NCI-H1417 treated with DMSO at 0.1 percent for 48 hours (cell line): Measurements from ENCODE around the gene RIMBP2.
"Not testable (repeated sequence)": the region's sequence is repeated elsewhere in the genome, so short reads cannot be mapped to it uniquely, and the experiment has no call there.

ENCODE experiments used
- DNase-seq: peaks from one replicate; lab custom pipeline; 2025; lab: John Stamatoyannopoulos, UW

RIMBP2 gene

GRCh38 chr12:130656411-130656810 is 59.7 kb downstream of the RIMBP2 start:
- no peak for DNase-seq

DNA sequence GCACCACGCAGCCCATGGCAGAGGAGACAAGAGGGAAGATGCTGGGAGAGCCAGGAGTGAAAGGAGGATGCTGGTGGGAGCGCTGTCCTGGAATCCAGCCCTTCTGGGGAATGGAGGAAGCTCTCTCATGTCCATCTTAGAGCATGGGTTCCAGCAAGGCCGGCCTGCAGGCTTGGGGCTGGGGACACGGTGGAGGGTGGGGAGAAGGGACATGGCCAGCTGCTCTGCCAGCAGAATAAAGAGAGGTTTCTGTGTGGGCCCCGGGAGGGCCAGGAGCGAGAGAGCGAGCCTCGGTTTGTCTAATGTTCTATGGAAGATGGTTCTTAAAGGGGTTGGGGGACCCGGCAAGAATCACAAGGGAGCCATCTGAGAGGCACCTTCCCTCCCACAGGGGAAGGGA is 60.2 kb downstream of the RIMBP2 start:
- no peak for DNase-seq

GRCh38 chr12:130655010-130655409 is 61.1 kb downstream of the RIMBP2 start:
- DNase-seq: no peak

DNA sequence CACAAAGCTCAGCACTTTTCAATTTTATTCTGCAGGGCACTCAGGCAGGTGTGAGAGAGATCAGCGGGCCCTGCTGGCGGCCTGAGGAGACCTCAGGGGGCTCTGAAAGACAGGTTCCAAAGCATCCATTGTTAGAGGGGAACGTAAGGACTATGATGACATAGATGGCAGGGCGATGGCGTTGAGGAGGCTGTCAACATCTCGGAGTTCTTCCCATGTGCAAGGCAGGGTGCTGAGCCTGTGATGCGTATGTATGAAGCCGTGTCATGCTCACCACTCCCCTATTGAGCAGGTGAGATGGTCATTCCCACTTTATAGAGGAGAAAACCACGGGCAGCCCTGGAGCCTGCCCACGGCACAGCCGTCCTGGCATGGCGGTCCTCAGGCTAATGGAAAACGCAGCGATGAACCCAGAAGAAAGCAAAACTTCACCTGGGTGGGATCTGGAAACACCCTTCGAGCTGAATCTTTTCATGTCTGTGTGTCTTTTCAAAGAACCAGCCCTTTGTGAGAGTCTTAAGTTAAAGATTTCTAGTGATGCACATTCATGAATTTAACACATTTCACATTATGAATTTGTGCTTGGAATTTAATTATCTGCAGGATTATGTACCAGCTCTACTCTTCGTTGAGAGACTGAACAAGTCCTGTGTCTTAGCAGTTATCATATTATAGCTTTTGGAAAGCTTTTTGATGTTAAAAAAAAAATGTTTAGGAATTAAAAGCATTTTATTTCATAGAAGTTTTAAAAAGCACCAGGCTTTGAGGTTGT is 64.7 kb downstream of the RIMBP2 start:
- no peak for DNase-seq

DNA sequence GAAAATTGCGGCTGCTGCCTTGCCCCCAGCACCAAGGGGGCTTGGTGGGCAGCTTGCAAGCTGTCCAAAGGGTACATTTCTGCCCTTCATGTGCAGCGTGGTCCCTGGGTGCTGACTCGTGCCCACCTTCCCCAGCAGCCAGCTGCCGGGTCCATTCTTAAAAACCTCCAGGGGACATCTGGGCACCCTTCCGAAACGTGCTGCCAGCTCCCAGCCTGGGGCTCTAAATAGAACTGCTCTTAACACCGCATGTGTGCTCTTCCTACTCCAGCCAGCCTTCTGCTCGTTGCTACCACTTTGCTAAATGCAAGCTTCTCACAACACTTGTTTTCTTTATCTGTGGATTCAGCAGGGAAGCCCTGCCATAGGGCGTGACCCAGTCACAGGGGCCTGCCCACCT is 66.0 kb downstream of the RIMBP2 start:
- no peak for DNase-seq

- no peak for DNase-seq
These were observed 66.7 kb downstream of the RIMBP2 start for GRCh38 chr12:130649101-130650045.

DNA sequence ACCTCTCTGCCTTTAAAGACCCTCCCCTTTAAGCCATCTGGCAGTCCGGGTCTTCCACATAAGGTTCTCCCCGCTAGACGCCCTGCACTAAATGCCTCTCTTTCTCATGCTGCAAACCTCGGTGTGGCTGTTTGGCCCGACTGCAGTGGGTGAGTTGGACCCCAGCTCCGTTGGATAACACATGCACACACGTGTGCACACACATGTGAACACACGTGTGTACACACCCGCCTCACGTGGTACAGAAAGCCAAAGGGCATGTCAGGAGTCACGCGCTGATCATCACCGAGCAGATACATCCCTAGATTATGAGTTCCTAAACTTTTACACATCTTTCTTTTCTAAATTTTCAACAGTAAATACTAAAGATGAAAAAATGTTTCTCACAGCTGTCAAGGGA is 68.3 kb downstream of the RIMBP2 start:
- no peak for DNase-seq

- DNase-seq: no peak
These were observed 69.3 kb downstream of the RIMBP2 start for GRCh38 chr12:130646716-130647370.

DNA sequence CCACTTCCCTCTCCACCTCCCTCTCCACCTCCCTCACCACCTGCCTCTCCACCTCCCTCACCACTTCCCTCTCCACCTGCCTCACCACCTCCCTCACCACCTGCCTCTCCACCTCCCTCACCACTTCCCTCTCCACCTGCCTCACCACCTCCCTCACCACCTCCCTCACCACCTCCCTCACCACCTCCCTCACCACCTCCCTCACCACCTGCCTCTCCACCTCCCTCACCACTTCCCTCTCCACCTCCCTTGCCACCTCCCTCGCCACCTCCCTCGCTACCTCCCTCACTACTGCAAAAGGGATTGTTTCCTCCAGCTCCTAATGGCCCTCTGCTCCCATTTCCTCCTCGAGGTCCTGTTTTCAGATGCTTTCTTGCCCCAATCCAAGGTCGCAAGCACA is 69.9 kb downstream of the RIMBP2 start:
- not testable (repeated sequence) for DNase-seq

- no peak for DNase-seq
These were observed 70.3 kb downstream of the RIMBP2 start for GRCh38 chr12:130645751-130646150.

DNA sequence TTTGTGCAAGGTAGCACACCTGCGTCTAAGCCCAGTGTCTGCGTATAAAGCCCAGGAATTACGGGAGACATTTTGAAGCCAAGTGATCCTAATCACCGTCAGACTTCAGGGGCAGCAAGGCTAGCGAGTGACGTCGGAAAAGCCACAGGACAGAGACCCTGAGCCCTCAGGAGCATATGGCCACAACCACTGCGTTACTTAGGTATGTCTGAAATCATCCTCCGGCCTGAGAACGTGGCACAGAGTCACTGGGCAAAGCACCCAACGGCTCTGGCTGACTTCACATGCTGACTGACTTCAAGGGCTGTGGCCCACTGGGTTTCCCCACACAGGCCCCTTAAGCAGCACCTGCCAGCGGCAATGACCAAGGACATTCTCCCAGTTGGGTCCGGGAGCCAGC is 71.5 kb downstream of the RIMBP2 start:
- DNase-seq: no peak

DNA sequence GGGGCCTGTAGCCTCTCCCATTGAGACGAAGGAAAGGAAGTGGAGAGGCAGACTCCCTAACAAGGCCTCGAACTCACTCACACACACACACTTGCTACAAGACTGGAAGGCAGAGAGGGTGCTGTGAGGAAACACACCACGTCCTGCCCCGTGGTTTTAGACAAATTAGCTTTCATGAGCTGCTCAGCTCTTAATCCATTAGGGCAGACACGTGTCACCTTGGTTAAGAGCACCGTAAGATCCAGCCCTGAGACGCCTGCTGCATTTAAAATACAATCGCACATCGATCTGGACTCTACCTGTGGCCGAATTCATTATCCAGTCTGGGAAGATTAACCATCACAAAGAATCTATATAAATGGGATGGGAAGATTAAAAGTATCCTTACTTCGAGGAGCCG is 72.0 kb downstream of the RIMBP2 start:
- no peak for DNase-seq

DNA sequence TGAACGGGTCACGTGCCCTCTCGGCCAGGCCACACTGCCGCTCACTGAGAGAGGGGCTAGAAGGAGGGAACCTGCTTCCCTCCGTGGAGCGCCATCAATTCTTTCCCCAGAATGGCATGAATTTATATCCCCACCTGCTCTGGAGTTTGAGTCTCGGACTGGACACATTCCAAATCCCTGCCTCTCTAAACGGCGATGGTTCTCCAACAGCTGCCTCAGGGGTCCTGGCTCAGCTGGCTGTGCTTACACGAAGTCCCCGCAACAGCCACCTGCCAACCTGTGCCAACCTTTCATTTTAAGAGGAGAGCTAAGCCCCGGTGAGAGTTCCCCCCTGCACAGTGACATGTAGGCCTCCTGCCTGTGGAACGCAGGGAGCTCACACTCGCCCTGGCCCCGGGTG is 73.2 kb downstream of the RIMBP2 start:
- DNase-seq: no peak

DNA sequence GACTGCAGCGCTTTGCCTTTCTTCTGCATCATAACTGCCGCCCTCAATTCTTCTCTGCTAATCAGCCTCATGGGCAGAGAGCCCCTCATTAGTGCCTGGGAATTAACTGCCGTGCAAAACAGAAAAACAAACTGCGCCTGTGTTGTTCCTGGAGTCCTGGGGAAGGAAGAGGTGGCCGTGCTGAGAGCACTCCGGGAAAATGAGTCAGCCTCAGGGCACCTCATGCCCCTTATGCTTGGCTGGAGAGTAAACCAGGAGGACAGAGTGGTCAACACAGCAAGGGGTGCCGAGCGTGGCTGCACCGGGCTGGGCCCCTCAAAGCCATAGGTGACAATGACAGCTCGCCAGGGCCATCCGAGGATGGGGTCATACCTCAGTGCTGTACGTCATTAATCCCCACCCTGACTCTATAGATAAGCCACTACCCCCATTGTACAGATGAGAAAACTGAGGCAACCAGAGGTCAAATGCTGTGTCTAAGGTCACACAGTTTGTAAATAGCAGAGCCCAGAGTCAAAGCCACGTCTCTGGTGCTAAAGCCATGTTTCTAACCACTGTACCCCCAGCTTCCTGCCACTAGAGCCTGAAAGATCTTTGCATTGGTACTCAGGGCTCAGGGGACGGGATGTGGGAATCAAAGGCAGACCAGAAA is 74.4 kb downstream of the RIMBP2 start:
- no peak for DNase-seq

GRCh38 chr12:130640901-130641300 is 75.2 kb downstream of the RIMBP2 start:
- no peak for DNase-seq

DNA sequence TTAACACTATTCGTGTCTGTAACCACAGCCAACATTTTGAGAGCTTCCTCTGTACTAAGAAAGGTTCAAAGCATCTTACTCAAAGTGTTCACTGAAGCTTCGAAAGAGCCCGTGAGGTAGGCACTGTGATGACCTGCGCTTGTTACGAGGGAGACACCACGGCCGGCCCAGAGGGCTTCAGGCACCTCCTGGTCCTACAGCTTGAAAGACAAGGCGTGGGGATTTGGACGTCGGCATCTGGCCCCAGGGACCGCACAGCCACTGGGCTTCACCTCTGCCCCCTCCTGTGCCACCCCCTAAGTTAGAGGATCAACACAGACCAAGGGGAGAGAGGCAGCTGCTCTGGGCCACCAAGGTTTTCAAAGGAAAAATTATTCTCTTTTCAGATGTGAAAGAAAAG is 75.6 kb downstream of the RIMBP2 start:
- no peak for DNase-seq

- DNase-seq: no peak
These were observed 76.3 kb downstream of the RIMBP2 start for GRCh38 chr12:130639476-130640424.

- no peak for DNase-seq
These were observed 79.7 kb downstream of the RIMBP2 start for GRCh38 chr12:130636370-130636769.

DNA sequence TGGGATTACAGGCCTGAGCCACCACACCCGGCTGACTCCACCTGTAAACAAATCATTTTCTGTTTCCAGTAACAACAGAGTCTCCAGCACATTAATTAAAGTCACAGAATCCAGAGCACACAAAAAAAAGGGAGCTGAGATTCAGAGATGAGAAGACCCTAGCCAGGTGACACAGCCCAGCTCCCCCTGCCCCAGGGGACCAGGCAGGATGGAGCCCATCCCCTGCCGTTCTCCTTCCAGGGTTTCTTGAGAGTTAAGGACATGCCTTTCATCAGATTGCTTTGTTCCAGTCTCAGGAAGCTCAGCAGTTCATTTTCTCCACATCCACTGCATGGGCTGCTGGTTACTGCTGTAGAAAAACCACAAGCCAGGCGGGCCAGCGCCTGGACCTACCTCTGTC is 81.2 kb downstream of the RIMBP2 start:
- peak; percentile 34 for DNase-seq

GRCh38 chr12:130633771-130634170 is 82.3 kb downstream of the RIMBP2 start:
- DNase-seq: peak; percentile 71

DNA sequence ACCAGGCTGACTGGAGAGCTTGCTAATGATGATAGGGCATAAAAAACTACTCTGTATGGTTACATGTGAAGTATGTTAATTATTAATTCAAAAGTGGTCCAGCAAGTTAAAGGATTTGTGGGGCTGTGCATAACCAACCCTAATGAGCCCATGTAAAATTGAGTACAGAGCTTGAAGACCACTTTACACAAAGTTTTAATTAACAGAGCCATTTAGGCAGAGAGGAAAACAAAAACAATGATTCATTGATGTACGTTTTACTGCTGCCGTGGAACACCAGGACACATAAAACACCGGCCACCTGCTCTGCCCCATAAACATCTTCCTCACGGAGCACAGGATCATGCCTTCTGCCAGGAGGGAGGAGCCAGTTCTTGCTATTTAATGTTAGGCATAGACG is 83.5 kb downstream of the RIMBP2 start:
- peak; percentile 26 for DNase-seq
